Nephron (organoid): ENCODE results near the gene TPR.

Experiments used
- H3K27ac Mint-ChIP-seq, 3 experiments: 2 replicates each; pipeline ENCODE4 v1.8.0; 2020; ENCODE audit warnings: mixed read lengths in 3 of 3, mild to moderate bottlenecking in 2 of 3, moderate library complexity in 1 of 3
- H3K27me3 Mint-ChIP-seq: 2 replicates; pipeline ENCODE4 v1.8.0; 2021; ENCODE audit warnings: low read depth, mild to moderate bottlenecking, moderate library complexity, mixed read lengths
- H3K36me3 Mint-ChIP-seq: 2 replicates; pipeline ENCODE4 v1.8.0; 2020; ENCODE audit warnings: low read depth, mixed read lengths
- H3K4me1 Mint-ChIP-seq: 2 replicates; pipeline ENCODE4 v1.8.0; 2020; ENCODE audit warnings: mixed read lengths
- H3K4me3 Mint-ChIP-seq, 3 experiments: 2 replicates each; pipeline ENCODE4 v1.8.0; 2020; ENCODE audit warnings: mild to moderate bottlenecking in 3 of 3, mixed read lengths in 3 of 3, moderate library complexity in 2 of 3
- H3K9me3 Mint-ChIP-seq: 2 replicates; pipeline ENCODE4 v1.8.0; 2020; ENCODE audit warnings: mixed read lengths
- CTCF ChIP-seq, 3 experiments: fragments of 200-600 bp; sonication (generic); IDR thresholded peaks; one replicate each; pipeline ENCODE4 v1.5.0; 2021; ENCODE audit warnings: antibody characterized with exemption in 3 of 3; ENCODE audit not compliant: unreplicated experiment in 3 of 3

TPR gene

GRCh38 chr1:186292875-186293274 is 82.2 kb downstream of the TPR start:
- no peaks in the 10 kb centered on the region for H3K9me3 Mint-ChIP-seq
- H3K4me1 Mint-ChIP-seq, result no peaks in the 10 kb centered on the region
- no peak overlapping the region for H3K4me3 Mint-ChIP-seq
- no peaks in the 10 kb centered on the region for H3K36me3 Mint-ChIP-seq
- no peak for TF ChIP-seq CTCF (IDR thresholded peaks at IDR 0.05; ENCODE audit: unreplicated experiment in 3 of 3)
- H3K27ac Mint-ChIP-seq, result peak overlapping the region in 1 of 3 experiments; percentile 62
- no peaks in the 10 kb centered on the region for H3K27me3 Mint-ChIP-seq

- no peaks in the 10 kb centered on the region for H3K4me1 Mint-ChIP-seq
Observed at GRCh38 chr1:186291271-186291670, 83.8 kb downstream of the TPR start.

GRCh38 chr1:186289943-186290545 is 85.0 kb downstream of the TPR start:
- Mint-ChIP-seq H3K27ac (no peak overlapping the region), H3K27me3 (no peaks in the 10 kb centered on the region), H3K4me3 (no peak overlapping the region), H3K9me3 (no peaks in the 10 kb centered on the region), H3K4me1 (no peaks in the 10 kb centered on the region), H3K36me3 (no peaks in the 10 kb centered on the region)
- TF ChIP-seq CTCF (IDR thresholded peaks at IDR 0.05; ENCODE audit: unreplicated experiment in 3 of 3), result no peak

More at GRCh38 chr1:186291271-186291670, 83.8 kb downstream of the TPR start:
- no peak for TF ChIP-seq CTCF (IDR thresholded peaks at IDR 0.05; ENCODE audit: unreplicated experiment in 3 of 3)
- Mint-ChIP-seq H3K9me3 (no peaks in the 10 kb centered on the region), H3K4me3 (no peak overlapping the region), H3K27ac (no peak overlapping the region), H3K36me3 (no peaks in the 10 kb centered on the region), H3K27me3 (no peaks in the 10 kb centered on the region)

- H3K36me3 Mint-ChIP-seq, result no peaks in the 10 kb centered on the region
- no peak for TF ChIP-seq CTCF (IDR thresholded peaks at IDR 0.05; ENCODE audit: unreplicated experiment in 3 of 3)
- H3K27me3 Mint-ChIP-seq, result no peaks in the 10 kb centered on the region
- no peaks in the 10 kb centered on the region for H3K9me3 Mint-ChIP-seq
- H3K27ac Mint-ChIP-seq, result no peak overlapping the region
- H3K4me3 Mint-ChIP-seq, result no peak overlapping the region
- no peaks in the 10 kb centered on the region for H3K4me1 Mint-ChIP-seq
Observed at GRCh38 chr1:186286615-186287315, 88.3 kb downstream of the TPR start.

- Mint-ChIP-seq H3K4me1 (no peaks in the 10 kb centered on the region), H3K27ac (no peak overlapping the region), H3K4me3 (no peak overlapping the region), H3K27me3 (no peaks in the 10 kb centered on the region), H3K9me3 (no peaks in the 10 kb centered on the region), H3K36me3 (no peaks in the 10 kb centered on the region)
- no peak for TF ChIP-seq CTCF (IDR thresholded peaks at IDR 0.05; ENCODE audit: unreplicated experiment in 3 of 3)
Observed at GRCh38 chr1:186283374-186283773, 91.7 kb downstream of the TPR start.

GRCh38 chr1:186282466-186282865 is 92.6 kb downstream of the TPR start:
- Mint-ChIP-seq H3K36me3 (no peaks in the 10 kb centered on the region), H3K9me3 (no peaks in the 10 kb centered on the region), H3K4me3 (no peak overlapping the region), H3K27ac (no peak overlapping the region), H3K27me3 (no peaks in the 10 kb centered on the region), H3K4me1 (no peaks in the 10 kb centered on the region)
- TF ChIP-seq CTCF (IDR thresholded peaks at IDR 0.05; ENCODE audit: unreplicated experiment in 3 of 3), result no peak
